ENCODE results near the gene NIN. TPM values are rescaled to one million over a fixed set of nuclear protein-coding genes. Genes with fewer than 3 reads are reported as not detected.

Gene NIN
- polyA plus RNA-seq, 1 donor from 2014 or later: 47.6 TPM

GRCh38 chr14:50734950-50735695 is 95.8 kb downstream of the NIN start:
- no peaks in the 10 kb centered on the region for H3K36me3 ChIP-seq (ENCODE audit: insufficient read depth, low read length)
- TF ChIP-seq SMC3 (conservative IDR thresholded peaks at IDR 0.05; ENCODE audit: poor library complexity) (no peak), CTCF (IDR thresholded peaks at IDR 0.05; ENCODE audit: poor library complexity, severe bottlenecking) (no peak), MXI1 (conservative IDR thresholded peaks at IDR 0.05; ENCODE audit: poor library complexity, severe bottlenecking) (no peak), REST (IDR thresholded peaks at IDR 0.05; ENCODE audit: borderline replicate concordance) (no peak), EP300 (conservative IDR thresholded peaks at IDR 0.05; ENCODE audit: poor library complexity, severe bottlenecking) (no peak), EZH2 (IDR thresholded peaks at IDR 0.05; ENCODE audit: borderline replicate concordance, insufficient read depth, low read length, poor library complexity, severe bottlenecking) (no peak), TAF1 (IDR thresholded peaks at IDR 0.05; ENCODE audit: low read depth) (no peak), POLR2AphosphoS5 (IDR thresholded peaks at IDR 0.05) (no peak), RAD21 (conservative IDR thresholded peaks at IDR 0.05) (no peak)
- no peak overlapping the region for H3K9ac ChIP-seq (ENCODE audit: low read length)
- H3K79me2 ChIP-seq (replicated peaks; ENCODE audit: insufficient read depth, low read length): no peaks in the 10 kb centered on the region
- H3K9me3 ChIP-seq (ENCODE audit: low read length): no peaks in the 10 kb centered on the region
- no peak overlapping the region for H3K4me2 ChIP-seq (ENCODE audit: low read length)
- no peak overlapping the region for H3K27ac ChIP-seq (ENCODE audit: low read length)
- H3K9me2 ChIP-seq (ENCODE audit: insufficient read depth, low read length): no peaks in the 10 kb centered on the region
- H4K20me1 ChIP-seq (ENCODE audit: insufficient read depth): no peaks in the 10 kb centered on the region
- H3F3A ChIP-seq (ENCODE audit: insufficient read depth, low read length, poor library complexity, severe bottlenecking): no peaks in the 10 kb centered on the region
- no peak overlapping the region for H2AFZ ChIP-seq (ENCODE audit: low read depth, low read length)
- no peak overlapping the region for H3K4me3 ChIP-seq (ENCODE audit: low read length)
- H3K27me3 ChIP-seq (ENCODE audit: insufficient read depth, low read depth, low read length): no peaks in the 10 kb centered on the region

- Histone ChIP-seq H3K27me3 (ENCODE audit: insufficient read depth, low read depth, low read length) (no peaks in the 10 kb centered on the region), H3K36me3 (ENCODE audit: insufficient read depth, low read length) (no peaks in the 10 kb centered on the region), H3K4me2 (ENCODE audit: low read length) (no peak overlapping the region), H2AFZ (ENCODE audit: low read depth, low read length) (no peak overlapping the region), H3K9ac (ENCODE audit: low read length) (no peak overlapping the region), H4K20me1 (ENCODE audit: insufficient read depth) (no peaks in the 10 kb centered on the region), H3K9me3 (ENCODE audit: low read length) (no peaks in the 10 kb centered on the region), H3K9me2 (ENCODE audit: insufficient read depth, low read length) (no peaks in the 10 kb centered on the region), H3K27ac (ENCODE audit: low read length) (no peak overlapping the region), H3K4me3 (ENCODE audit: low read length) (no peak overlapping the region), H3K79me2 (replicated peaks; ENCODE audit: insufficient read depth, low read length) (no peaks in the 10 kb centered on the region), H3F3A (ENCODE audit: insufficient read depth, low read length, poor library complexity, severe bottlenecking) (no peaks in the 10 kb centered on the region)
- TF ChIP-seq POLR2AphosphoS5 (IDR thresholded peaks at IDR 0.05) (no peak), MXI1 (conservative IDR thresholded peaks at IDR 0.05; ENCODE audit: poor library complexity, severe bottlenecking) (no peak), EZH2 (IDR thresholded peaks at IDR 0.05; ENCODE audit: borderline replicate concordance, insufficient read depth, low read length, poor library complexity, severe bottlenecking) (no peak), SMC3 (conservative IDR thresholded peaks at IDR 0.05; ENCODE audit: poor library complexity) (no peak), REST (IDR thresholded peaks at IDR 0.05; ENCODE audit: borderline replicate concordance) (no peak), RAD21 (conservative IDR thresholded peaks at IDR 0.05) (no peak), TAF1 (IDR thresholded peaks at IDR 0.05; ENCODE audit: low read depth) (no peak), CTCF (IDR thresholded peaks at IDR 0.05; ENCODE audit: poor library complexity, severe bottlenecking) (no peak), EP300 (conservative IDR thresholded peaks at IDR 0.05; ENCODE audit: poor library complexity, severe bottlenecking) (no peak)
Measured at GRCh38 chr14:50733494-50733893, 97.5 kb downstream of the NIN start.
